MG63 (cell line): Measurements from ENCODE around the gene RUFY3. TPM values are rescaled to one million over a fixed set of nuclear protein-coding genes. Genes with fewer than 3 reads are reported as not detected.

Experiments
- DNase-seq: peaks from one replicate; pipeline ENCODE4 v3.0.0-alpha.2; 2020
- H3K27me3 ChIP-seq: fragments of 250-450 bp; sonication (Bioruptor Pico); 2 replicates; pipeline ENCODE4 v1.5.1; 2020; ENCODE audit warnings: mild to moderate bottlenecking, moderate library complexity
- H3K36me3 ChIP-seq: fragments of 250-450 bp; sonication (Bioruptor Pico); 2 replicates; pipeline ENCODE4 v1.5.1; 2020; ENCODE audit warnings: mild to moderate bottlenecking, moderate library complexity
- H3K4me3 ChIP-seq: fragments of 250-450 bp; sonication (Bioruptor Pico); 2 replicates; pipeline ENCODE4 v1.5.1; 2020; ENCODE audit warnings: mild to moderate bottlenecking, moderate library complexity
- H3K9me3 ChIP-seq: fragments of 250-450 bp; sonication (Bioruptor Pico); 2 replicates; pipeline ENCODE4 v1.5.1; 2020; ENCODE audit warnings: mild to moderate bottlenecking, moderate library complexity
- total RNA-seq: library from RNA; depleted of rRNA; stranded (reverse); fragments of >200 nt; shearing (Covaris generic); gene quantifications from 2 replicates; pipeline ENCODE4 v1.2.3, GENCODE V29; 2014; ENCODE audit warnings: low replicate concordance

The RUFY3 gene
- total RNA-seq, 1 experiment from 2014 or later = 7.8 TPM

GRCh38 chr4:70788733-70789132 lies 67.0 kb downstream of the RUFY3 start:
- no peaks in the 10 kb centered on the region for H3K27me3 ChIP-seq
- no peak overlapping the region for H3K4me3 ChIP-seq
- no peak for DNase-seq
- H3K9me3 ChIP-seq = no peaks in the 10 kb centered on the region
- H3K36me3 ChIP-seq = no peaks in the 10 kb centered on the region; the same call in 1 of the 2 replicates

- no peaks in the 10 kb centered on the region for H3K36me3 ChIP-seq
These were observed 71.9 kb downstream of the RUFY3 start for GRCh38 chr4:70793626-70794025.

GRCh38 chr4:70801265-70801809 lies 79.6 kb downstream of the RUFY3 start:
- no peaks in the 10 kb centered on the region for H3K27me3 ChIP-seq
- DNase-seq = no peak
- no peaks in the 10 kb centered on the region for H3K36me3 ChIP-seq
- no peaks in the 10 kb centered on the region for H3K9me3 ChIP-seq
- H3K4me3 ChIP-seq = no peak overlapping the region

More at GRCh38 chr4:70793626-70794025, 71.9 kb downstream of the RUFY3 start:
- DNase-seq = no peak
- Histone ChIP-seq H3K9me3 (no peaks in the 10 kb centered on the region), H3K27me3 (no peaks in the 10 kb centered on the region), H3K4me3 (no peak overlapping the region)

GRCh38 chr4:70802928-70803580 lies 81.3 kb downstream of the RUFY3 start:
- Histone ChIP-seq H3K27me3 (no peaks in the 10 kb centered on the region), H3K36me3 (no peaks in the 10 kb centered on the region), H3K9me3 (no peaks in the 10 kb centered on the region), H3K4me3 (no peak overlapping the region)
- no peak for DNase-seq

GRCh38 chr4:70808151-70808550 lies 86.4 kb downstream of the RUFY3 start:
- Histone ChIP-seq H3K4me3 (no peak overlapping the region), H3K9me3 (no peaks in the 10 kb centered on the region), H3K27me3 (no peaks in the 10 kb centered on the region), H3K36me3 (no peaks in the 10 kb centered on the region)
- no peak for DNase-seq

GRCh38 chr4:70815370-70815769 lies 93.6 kb downstream of the RUFY3 start:
- Histone ChIP-seq H3K4me3 (no peak overlapping the region), H3K36me3 (peaks cover 9% of the 10 kb centered on the region; the same call in 1 of the 2 replicates), H3K27me3 (no peaks in the 10 kb centered on the region), H3K9me3 (no peaks in the 10 kb centered on the region)
- DNase-seq = no peak

GRCh38 chr4:70816894-70817293 lies 95.1 kb downstream of the RUFY3 start:
- DNase-seq = no peak
- Histone ChIP-seq H3K9me3 (no peaks in the 10 kb centered on the region), H3K4me3 (no peak overlapping the region), H3K36me3 (peaks cover 19% of the 10 kb centered on the region), H3K27me3 (no peaks in the 10 kb centered on the region)

GRCh38 chr4:70818173-70818855 lies 96.5 kb downstream of the RUFY3 start:
- H3K36me3 ChIP-seq = peaks cover 21% of the 10 kb centered on the region
- H3K4me3 ChIP-seq = no peak overlapping the region

GRCh38 chr4:70818921-70819320 lies 97.2 kb downstream of the RUFY3 start:
- H3K27me3 ChIP-seq = no peaks in the 10 kb centered on the region
- H3K36me3 ChIP-seq = peaks cover 21% of the 10 kb centered on the region
- H3K9me3 ChIP-seq = no peaks in the 10 kb centered on the region
- no peak for DNase-seq
- no peak overlapping the region for H3K4me3 ChIP-seq

More at GRCh38 chr4:70818173-70818855, 96.5 kb downstream of the RUFY3 start:
- H3K27me3 ChIP-seq = no peaks in the 10 kb centered on the region
- H3K9me3 ChIP-seq = no peaks in the 10 kb centered on the region
- no peak for DNase-seq

GRCh38 chr4:70829015-70829414 lies 107.3 kb downstream of the RUFY3 start:
- H3K4me3 ChIP-seq = no peak overlapping the region
- no peaks in the 10 kb centered on the region for H3K27me3 ChIP-seq
- H3K36me3 ChIP-seq = peaks cover 37% of the 10 kb centered on the region
- no peak for DNase-seq
- H3K9me3 ChIP-seq = no peaks in the 10 kb centered on the region

GRCh38 chr4:70829492-70829891 lies 107.7 kb downstream of the RUFY3 start:
- Histone ChIP-seq H3K36me3 (peaks cover 37% of the 10 kb centered on the region), H3K4me3 (no peak overlapping the region), H3K9me3 (no peaks in the 10 kb centered on the region), H3K27me3 (no peaks in the 10 kb centered on the region)
- DNase-seq = no peak

GRCh38 chr4:70830054-70830453 lies 108.3 kb downstream of the RUFY3 start:
- Histone ChIP-seq H3K36me3 (peaks cover 41% of the 10 kb centered on the region), H3K4me3 (no peak overlapping the region)

GRCh38 chr4:70831293-70831692 lies 109.5 kb downstream of the RUFY3 start:
- H3K27me3 ChIP-seq = no peaks in the 10 kb centered on the region
- peaks cover 42% of the 10 kb centered on the region for H3K36me3 ChIP-seq
- no peaks in the 10 kb centered on the region for H3K9me3 ChIP-seq
- no peak for DNase-seq
- no peak overlapping the region for H3K4me3 ChIP-seq

More at GRCh38 chr4:70830054-70830453, 108.3 kb downstream of the RUFY3 start:
- Histone ChIP-seq H3K9me3 (no peaks in the 10 kb centered on the region), H3K27me3 (no peaks in the 10 kb centered on the region)
- DNase-seq = no peak

GRCh38 chr4:70833675-70834074 lies 111.9 kb downstream of the RUFY3 start:
- DNase-seq = no peak
- H3K36me3 ChIP-seq = peaks cover 37% of the 10 kb centered on the region
- no peak overlapping the region for H3K4me3 ChIP-seq
- H3K27me3 ChIP-seq = no peaks in the 10 kb centered on the region
- H3K9me3 ChIP-seq = no peaks in the 10 kb centered on the region

GRCh38 chr4:70836081-70836480 lies 114.3 kb downstream of the RUFY3 start:
- Histone ChIP-seq H3K27me3 (no peaks in the 10 kb centered on the region), H3K9me3 (no peaks in the 10 kb centered on the region), H3K36me3 (peaks cover 30% of the 10 kb centered on the region), H3K4me3 (no peak overlapping the region)
- DNase-seq = no peak

GRCh38 chr4:70838204-70838603 lies 116.4 kb downstream of the RUFY3 start:
- H3K36me3 ChIP-seq = peaks cover 17% of the 10 kb centered on the region
- peak overlapping the region; percentile 66 for H3K4me3 ChIP-seq
- no peaks in the 10 kb centered on the region for H3K27me3 ChIP-seq
- no peak for DNase-seq
- no peaks in the 10 kb centered on the region for H3K9me3 ChIP-seq

- DNase-seq = peak; percentile 54
- H3K9me3 ChIP-seq = no peaks in the 10 kb centered on the region
- peaks cover 14% of the 10 kb centered on the region for H3K36me3 ChIP-seq
- peak overlapping the region; percentile 66 for H3K4me3 ChIP-seq
- H3K27me3 ChIP-seq = no peaks in the 10 kb centered on the region
These were observed 117.2 kb downstream of the RUFY3 start for GRCh38 chr4:70838666-70839588.
